Activated B cell treated with CpG ODN at 0.5 μM for 24 hours (primary cell): ENCODE data around the gene TIGAR. TPM values are rescaled to one million over a fixed set of nuclear protein-coding genes. Genes with fewer than 3 reads are reported as not detected.
A peak's percentile ranks its signal among the peaks of the same experiment; 100 is the strongest.

ENCODE experiments used
- ATAC-seq: fragments of 200-7000 bp; cut with Tn5 transposase; one replicate; pipeline ENCODE4 v1.10.0; 2021; ENCODE audit warnings: low read depth, mild to moderate bottlenecking, moderate library complexity
- CTCF ChIA-PET: fragments of 350-600 bp; sonication (Branson Sonifier 250); formaldehyde crosslinking; loops from one replicate; lab custom pipeline; 2021; ENCODE audit warnings: antibody characterized with exemption; lab: Charles Lee
- POLR2A ChIA-PET: fragments of 350-600 bp; sonication (Branson Sonifier 250); formaldehyde crosslinking; loops from one replicate; lab custom pipeline; 2021; ENCODE audit warnings: antibody characterized with exemption; lab: Charles Lee
- DNase-seq: peaks from one replicate; pipeline ENCODE4 v3.0.0; 2022
- H3K27ac Mint-ChIP-seq: one replicate; pipeline ENCODE4 v1.8.0; 2020; ENCODE audit warnings: mixed read lengths
- H3K27me3 Mint-ChIP-seq: one replicate; pipeline ENCODE4 v1.8.0; 2021; ENCODE audit warnings: mixed read lengths
- H3K36me3 Mint-ChIP-seq: one replicate; pipeline ENCODE4 v1.8.0; 2021; ENCODE audit warnings: low read depth, mixed read lengths
- H3K4me1 Mint-ChIP-seq: one replicate; pipeline ENCODE4 v1.8.0; 2021; ENCODE audit warnings: mixed read lengths
- H3K4me3 Mint-ChIP-seq: one replicate; pipeline ENCODE4 v1.8.0; 2020; ENCODE audit warnings: mild to moderate bottlenecking, mixed read lengths
- H3K9me3 Mint-ChIP-seq: one replicate; pipeline ENCODE4 v1.8.0; 2020; ENCODE audit warnings: mixed read lengths
- CTCF ChIP-seq: fragments of 200-600 bp; IDR thresholded peaks from one replicate; pipeline ENCODE4 v1.8.0; 2022; ENCODE audit warnings: antibody characterized with exemption, mild to moderate bottlenecking
- intact Hi-C: fragments of 100-400 bp; cut with micrococcal nuclease; formaldehyde crosslinking; loops from one replicate; pipeline ENCODE4 v1.15.1; 2024
- total RNA-seq: library from RNA; stranded (reverse); gene quantifications from 2 replicates; pipeline ENCODE4 v1.2.3, GENCODE V29; 2022

The TIGAR gene
- total RNA-seq, 1 donor from 2014 or later: 10.2 TPM

DNA sequence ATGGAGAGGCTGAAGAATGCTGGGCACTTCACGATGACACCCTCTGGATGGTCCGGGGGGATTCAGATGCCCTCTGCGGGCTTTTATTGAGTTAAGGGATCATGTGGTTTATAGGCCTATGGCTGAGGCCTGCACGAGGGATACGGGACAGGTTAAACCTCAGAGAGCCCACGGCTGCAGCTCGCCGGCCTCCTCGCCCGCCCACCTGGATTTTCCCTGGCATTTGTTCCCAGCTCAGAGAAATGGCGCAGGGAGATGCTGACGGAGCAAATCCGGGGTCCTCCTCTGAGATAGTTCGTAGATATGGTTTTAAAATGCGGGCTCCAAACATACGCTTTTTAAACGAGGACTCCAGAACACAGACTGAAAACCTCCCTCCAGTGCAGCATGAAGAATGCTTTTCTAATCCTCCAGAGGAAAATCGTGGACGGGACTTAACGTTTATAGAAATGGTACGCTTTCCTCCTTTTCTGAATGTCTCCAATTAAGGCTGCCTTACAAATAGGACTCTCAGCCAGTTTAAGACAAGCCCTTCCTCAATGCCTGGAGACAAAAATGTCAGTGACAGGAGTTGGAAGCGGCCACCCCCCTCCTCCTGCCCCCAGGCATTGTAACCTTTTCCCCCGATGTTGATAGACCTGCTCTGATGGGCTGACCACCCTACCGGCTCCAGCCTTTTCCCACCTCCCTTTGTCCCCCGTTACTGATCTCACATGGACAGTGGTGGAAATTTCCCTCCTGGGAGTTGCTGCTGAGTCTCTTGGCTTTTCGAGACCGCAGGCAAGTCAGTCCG, 30.8 kb upstream of the TIGAR start:
- no peak overlapping the region for H3K27ac Mint-ChIP-seq
- no peak for DNase-seq
- ChIA-PET CTCF (interaction anchor here (0.6 to 1.2 kb wide), 4 partner anchors 13 to 296 kb away, joined by 3 to 6 read pairs (median 3); no protein-coding TSS in a partner anchor), POLR2A (no interaction called here)
- H3K4me3 Mint-ChIP-seq: no peak overlapping the region
- no peak for TF ChIP-seq CTCF
- no peak for ATAC-seq
- intact Hi-C loops: no loop called here
- H3K27me3 Mint-ChIP-seq: no peaks in the 10 kb centered on the region
- H3K4me1 Mint-ChIP-seq: peaks cover 46% of the 10 kb centered on the region
- peaks cover 88% of the 10 kb centered on the region for H3K36me3 Mint-ChIP-seq
- no peaks in the 10 kb centered on the region for H3K9me3 Mint-ChIP-seq

DNA sequence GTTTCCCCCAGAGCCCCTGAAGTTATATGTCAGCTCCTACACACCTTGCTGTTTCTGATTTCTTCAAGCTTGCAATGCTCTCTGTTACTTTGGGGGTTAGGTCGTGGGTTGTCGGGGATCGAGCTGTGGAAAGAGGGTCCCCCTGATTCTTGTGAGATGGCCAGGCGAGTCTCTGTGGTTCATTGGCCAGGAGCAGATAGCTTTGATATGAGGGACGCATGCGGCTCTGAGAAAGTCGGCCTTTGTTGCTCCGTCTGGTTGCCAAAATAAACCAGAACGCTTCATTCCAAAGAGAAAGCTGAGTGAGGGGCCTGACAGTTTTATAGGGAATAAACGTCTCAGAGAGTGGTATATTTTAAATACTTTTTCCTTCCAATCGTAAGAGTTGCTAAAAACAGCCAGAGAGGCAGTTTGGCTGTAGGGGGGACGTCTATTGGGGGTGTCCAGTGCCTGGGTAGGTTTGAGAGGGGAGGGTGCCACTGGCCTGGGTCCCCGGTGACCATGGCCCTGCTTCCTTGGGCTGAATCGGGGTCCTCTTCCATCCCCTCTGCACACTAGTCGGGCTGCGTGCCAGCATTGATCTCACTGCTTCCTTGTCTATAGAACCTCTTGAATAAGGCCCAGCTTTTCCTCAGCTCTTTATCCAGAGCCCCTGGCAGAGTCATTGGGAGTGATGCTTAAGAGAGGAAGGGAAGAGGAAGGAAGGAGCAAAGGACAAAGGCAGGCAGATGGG, 28.5 kb upstream of the TIGAR start:
- Mint-ChIP-seq H3K27me3 (no peaks in the 10 kb centered on the region), H3K4me1 (peaks cover 27% of the 10 kb centered on the region), H3K4me3 (no peak overlapping the region), H3K9me3 (no peaks in the 10 kb centered on the region), H3K27ac (no peak overlapping the region), H3K36me3 (peaks cover 82% of the 10 kb centered on the region)
- ChIA-PET CTCF (interaction anchor here (1.3 kb wide), 1 partner anchor 16 kb away, joined by 6 read pairs; no protein-coding TSS in a partner anchor), POLR2A (interaction anchor here (0.6 kb wide), 1 partner anchor 149 kb away, joined by 4 read pairs; no protein-coding TSS in a partner anchor)
- TF ChIP-seq CTCF: no peak
- intact Hi-C loops: no loop called here
- ATAC-seq: no peak
- no peak for DNase-seq

- intact Hi-C loops: no loop called here
- ATAC-seq: no peak
- H3K36me3 Mint-ChIP-seq: peaks cover 80% of the 10 kb centered on the region
Measured at GRCh38 chr12:4293299-4293965, 27.6 kb upstream of the TIGAR start.

GRCh38 chr12:4293966-4294505, 27.0 kb upstream of the TIGAR start:
- Mint-ChIP-seq H3K36me3 (peaks cover 78% of the 10 kb centered on the region), H3K4me1 (peaks cover 11% of the 10 kb centered on the region), H3K27me3 (no peaks in the 10 kb centered on the region), H3K27ac (peak overlapping the region; percentile 3), H3K9me3 (no peaks in the 10 kb centered on the region), H3K4me3 (no peak overlapping the region)
- ATAC-seq (no peak), DNase-seq (no peak)
- intact Hi-C loops: no loop called here
- ChIA-PET POLR2A (interaction anchor here (1.3 kb wide), 1 partner anchor 421 kb away, joined by 3 read pairs; the partner anchor contains the start of gene PARP11), CTCF (no interaction called here)
- TF ChIP-seq CTCF: no peak

More at GRCh38 chr12:4293299-4293965, 27.6 kb upstream of the TIGAR start:
- Mint-ChIP-seq H3K9me3 (no peaks in the 10 kb centered on the region), H3K27ac (peak overlapping the region; percentile 3), H3K4me1 (peaks cover 17% of the 10 kb centered on the region), H3K4me3 (no peak overlapping the region), H3K27me3 (no peaks in the 10 kb centered on the region)
- no peak for DNase-seq
- TF ChIP-seq CTCF: no peak
- ChIA-PET POLR2A (interaction anchor here (1.3 kb wide), 1 partner anchor 420 kb away, joined by 3 read pairs; the partner anchor contains the start of gene PARP11), CTCF (no interaction called here)
